ENCODE data around the gene NRAP. TPM values are rescaled to one million over a fixed set of nuclear protein-coding genes. Genes with fewer than 3 reads are reported as not detected.

NRAP gene
- total RNA-seq, 1 experiment from 2014 or later, result not detected

DNA sequence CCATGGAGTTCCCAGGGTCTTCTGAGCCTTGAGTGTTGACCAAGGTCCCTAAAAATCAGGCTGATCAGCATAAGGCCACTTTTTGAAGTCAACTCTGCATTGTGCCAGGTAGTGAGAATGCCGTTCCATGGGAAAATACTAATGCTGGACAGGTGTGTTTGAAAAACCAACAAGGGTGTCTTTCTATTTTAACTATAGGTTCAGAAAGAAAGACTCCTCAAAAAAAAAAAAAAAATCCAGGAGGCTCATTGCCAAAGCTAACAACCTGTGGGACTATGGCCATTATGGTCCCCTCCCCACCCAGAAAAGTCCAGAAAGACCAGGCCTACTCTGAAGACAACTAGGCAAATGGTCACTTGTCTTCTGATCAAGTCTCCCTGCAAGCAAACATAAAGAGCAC lies 44.4 kb downstream of the NRAP start:
- in situ Hi-C loops (cut with HindIII; ENCODE audit: low pct_unique_long_range_greater_than_20kb, low sequenced_read_pairs), result no loop called here
- no peak for DNase-seq (ENCODE audit: low read depth)

DNA sequence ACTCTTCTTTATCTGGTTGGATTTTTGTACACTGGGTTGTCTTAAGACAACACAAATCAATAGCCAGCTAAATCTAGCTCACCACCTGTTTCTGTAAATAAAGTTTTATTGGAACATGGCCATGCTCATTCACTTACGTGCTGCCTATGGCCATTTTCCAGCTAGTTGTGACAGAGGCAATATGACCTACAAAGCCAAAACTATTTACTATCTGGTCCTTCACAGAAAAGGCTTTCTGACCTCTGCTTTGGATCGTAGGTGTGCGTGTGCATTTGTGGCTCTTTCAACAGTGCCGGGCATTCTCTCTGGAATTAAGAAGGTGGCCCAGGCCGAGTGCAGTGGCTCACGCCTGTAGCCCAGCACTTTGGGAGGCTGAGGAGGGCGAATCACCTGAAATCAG lies 45.5 kb downstream of the NRAP start:
- in situ Hi-C loops (cut with HindIII; ENCODE audit: low pct_unique_long_range_greater_than_20kb, low sequenced_read_pairs), result no loop called here

DNA sequence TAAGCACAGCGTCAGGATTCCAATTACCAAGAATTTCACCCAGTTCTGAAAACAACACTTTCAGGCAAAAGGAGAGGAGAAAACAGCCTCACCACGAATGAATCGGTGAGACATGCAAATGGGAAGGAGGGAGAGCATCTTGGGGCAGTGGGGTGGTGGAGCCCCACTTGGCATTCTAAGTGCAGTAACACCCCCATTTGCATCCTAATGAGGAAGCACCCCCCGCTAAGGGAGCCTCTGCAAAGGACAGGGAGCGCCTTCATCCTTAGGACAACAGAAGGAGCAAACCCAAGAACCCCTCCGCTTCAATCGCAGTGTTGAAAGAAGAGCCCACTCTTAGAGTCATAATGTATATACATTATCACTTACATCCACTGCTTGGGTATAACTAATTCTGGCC lies 46.8 kb downstream of the NRAP start:
- in situ Hi-C loops (cut with HindIII; ENCODE audit: low pct_unique_long_range_greater_than_20kb, low sequenced_read_pairs), result no loop called here
- DNase-seq (ENCODE audit: low read depth), result no peak

More for the DNA sequence above, 45.5 kb downstream of the NRAP start:
- no peak for DNase-seq (ENCODE audit: low read depth)

DNA sequence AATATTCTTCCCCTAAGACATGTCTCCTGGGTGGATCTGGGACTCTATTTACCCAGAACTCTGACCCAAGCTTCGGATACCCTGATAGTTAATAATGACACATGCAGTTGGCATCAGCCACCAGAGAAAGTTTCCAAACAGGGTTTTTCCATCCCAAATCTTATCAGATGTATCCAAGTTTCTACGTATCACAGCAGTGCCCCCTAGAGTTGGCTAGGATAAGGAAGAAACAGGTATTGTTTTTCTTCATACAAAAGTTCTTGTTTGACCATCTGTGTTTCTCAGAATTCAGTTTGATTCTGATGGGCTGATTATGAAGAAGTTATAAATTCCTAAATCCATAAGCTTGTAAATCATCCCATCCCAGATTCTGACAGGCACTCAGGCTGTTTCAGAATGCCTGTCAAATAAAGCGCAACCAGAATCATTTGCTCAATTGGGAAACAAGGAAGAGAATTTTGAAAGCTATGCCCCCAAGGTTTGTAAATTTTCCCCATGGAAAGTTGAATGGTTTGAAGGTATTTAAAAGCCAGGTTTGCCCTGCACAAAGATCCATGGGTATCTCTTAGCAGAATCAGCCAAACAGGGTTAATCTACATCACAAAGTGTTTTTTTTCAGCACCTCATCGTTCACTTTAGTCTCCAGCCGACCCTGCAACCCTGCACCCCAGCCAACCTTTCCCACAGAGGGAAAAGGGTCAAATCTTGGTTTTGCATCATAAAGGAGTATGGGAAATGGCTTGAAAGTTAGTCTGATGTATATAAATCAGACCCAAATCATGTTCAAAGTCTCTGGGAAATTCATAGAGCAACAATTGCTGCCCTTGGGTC lies 47.4 kb downstream of the NRAP start:
- in situ Hi-C loops (cut with HindIII; ENCODE audit: low pct_unique_long_range_greater_than_20kb, low sequenced_read_pairs), result no loop called here
- DNase-seq (ENCODE audit: low read depth), result no peak

DNA sequence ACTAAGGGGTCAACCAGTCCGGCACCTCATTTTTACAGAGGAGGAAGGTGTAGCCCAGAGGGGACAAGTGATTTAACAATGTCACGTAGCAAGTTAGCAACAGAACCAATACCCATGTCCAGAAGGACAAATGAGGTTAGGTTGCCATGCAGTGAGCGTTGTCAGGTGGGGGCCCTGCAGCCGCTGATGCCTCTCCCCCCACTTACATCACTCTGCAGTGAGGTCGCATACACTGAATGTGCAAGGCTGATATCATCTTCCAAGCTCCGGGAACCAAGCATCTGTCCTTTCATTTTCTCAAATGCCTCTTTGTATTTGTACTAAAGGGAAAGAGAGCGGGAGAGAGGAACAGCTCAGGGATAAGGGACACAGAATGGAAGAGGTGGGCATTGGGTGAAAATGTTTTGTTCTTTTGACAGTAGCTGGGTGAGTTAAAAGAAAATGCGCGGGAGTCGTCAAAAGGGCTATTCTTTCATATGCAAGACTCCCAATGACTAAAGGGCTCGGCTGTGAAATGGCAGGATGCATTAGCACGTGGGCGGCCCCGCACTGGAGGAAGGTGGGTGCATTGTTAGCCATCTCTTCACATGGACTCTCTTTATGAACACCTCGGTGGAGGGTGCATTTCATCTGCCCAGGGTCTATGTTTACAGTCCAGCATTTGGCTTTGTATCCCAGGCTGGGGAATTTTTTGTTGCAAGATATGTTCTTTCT lies 49.7 kb downstream of the NRAP start:
- in situ Hi-C loops (cut with HindIII; ENCODE audit: low pct_unique_long_range_greater_than_20kb, low sequenced_read_pairs), result no loop called here
- DNase-seq (ENCODE audit: low read depth), result no peak

DNA sequence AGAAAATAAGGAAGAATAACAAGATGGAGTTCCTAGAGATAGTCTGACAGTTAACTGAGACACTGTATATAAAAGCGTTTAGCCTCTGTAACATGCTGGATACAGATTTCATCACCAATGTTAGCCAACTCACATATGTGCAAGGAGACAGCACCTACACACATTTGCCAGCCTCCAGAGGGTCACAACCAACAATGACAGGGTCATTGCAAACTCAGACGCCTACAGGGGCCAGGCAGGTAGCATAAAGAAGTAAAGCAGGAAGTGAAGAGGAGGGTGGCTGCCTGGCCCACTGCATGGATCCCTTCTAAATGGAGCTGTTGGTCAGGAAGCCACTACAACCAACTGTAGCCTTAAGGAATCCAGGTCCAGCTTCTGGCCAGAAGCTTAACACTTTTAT lies 50.4 kb downstream of the NRAP start:
- in situ Hi-C loops (cut with HindIII; ENCODE audit: low pct_unique_long_range_greater_than_20kb, low sequenced_read_pairs), result no loop called here

DNA sequence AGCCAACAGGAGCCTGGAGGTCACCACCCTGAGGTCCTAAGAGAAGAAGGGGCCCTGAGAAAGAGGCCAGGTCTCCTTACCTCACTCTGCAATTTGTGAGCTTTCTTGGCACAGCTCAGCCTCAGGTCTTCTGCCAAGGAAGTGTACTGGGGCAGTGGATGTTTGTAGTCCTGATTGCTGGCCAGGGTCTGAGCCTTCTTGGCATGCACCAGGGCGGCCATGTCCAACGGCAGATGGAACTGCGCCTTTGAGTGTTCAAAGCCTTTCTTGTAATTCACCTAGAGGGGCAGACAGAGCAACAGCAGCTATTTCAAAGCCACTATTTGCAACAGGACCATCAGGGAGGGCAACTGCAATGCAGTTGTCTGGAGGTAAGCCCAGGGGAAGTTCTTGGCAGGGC lies 51.7 kb downstream of the NRAP start:
- DNase-seq (ENCODE audit: low read depth), result no peak

More for the DNA sequence above, 50.4 kb downstream of the NRAP start:
- no peak for DNase-seq (ENCODE audit: low read depth)

DNA sequence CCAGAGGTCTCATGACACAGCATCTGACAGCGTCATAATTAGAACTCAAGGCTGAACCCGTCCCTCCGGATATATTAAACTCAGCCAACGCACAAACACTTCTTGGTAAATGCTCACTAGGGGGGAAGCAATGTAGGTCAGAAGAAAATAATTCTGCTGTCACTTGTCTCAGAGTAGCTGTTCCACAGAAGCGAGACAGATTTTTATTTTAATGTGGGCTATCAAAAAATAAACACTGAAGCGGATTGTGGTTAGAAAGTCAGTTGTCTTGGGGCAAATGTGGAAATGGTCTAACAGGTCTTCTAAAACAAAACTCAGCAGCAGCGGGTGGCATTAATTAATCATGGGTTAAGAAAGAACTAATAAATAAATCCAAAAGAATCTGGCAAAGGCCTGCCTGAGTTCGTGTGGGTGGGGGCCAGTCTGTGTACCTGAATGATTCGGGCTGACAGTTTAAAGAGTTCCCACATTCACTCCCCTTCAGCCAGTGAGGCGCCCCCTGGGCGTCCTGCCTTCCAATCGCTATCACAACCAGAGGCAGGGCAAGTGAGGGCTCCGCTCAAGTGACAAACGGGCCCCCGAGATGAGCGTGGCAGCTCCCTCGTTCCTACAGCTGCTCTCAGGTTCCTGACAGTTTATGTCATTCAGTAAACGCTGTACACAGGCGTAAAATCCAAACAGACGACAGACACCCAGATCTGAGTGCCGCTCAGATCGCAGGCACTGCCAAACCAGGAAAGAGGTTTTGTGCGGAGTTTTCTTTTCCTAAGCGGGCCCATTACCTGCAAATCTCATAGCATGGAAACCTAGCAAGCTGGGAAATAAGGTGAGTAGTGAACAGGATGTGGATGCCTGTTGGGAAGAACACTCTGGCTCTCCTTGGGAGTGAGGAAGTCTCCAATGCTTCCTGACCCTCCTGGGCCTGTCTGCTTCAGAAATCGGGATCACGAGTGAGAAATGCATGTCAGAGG lies 52.9 kb downstream of the NRAP start:
- in situ Hi-C loops (cut with HindIII; ENCODE audit: low pct_unique_long_range_greater_than_20kb, low sequenced_read_pairs), result no loop called here

More for the DNA sequence above, 51.7 kb downstream of the NRAP start:
- in situ Hi-C loops (cut with HindIII; ENCODE audit: low pct_unique_long_range_greater_than_20kb, low sequenced_read_pairs), result no loop called here

DNA sequence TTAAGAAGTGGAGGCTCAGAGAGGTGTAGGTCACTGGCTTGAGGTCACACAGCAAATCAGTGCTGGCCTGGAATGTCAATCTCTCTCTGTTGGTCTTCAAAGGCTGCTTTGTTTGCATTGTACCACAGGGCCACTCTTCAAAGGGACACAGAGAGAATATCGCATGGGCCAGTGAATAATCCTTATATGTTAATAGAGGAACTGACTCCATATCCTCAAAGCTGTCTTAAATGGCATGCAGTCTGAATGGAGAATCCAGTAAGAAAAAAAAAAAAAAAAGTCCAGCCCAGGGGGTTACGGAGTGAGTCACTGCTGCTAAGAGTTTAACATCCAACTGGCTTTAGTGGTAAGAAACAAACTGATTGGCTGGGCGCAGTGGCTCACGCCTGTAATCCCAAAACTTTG lies 54.1 kb downstream of the NRAP start:
- no peak for DNase-seq (ENCODE audit: low read depth)
- in situ Hi-C loops (cut with HindIII; ENCODE audit: low pct_unique_long_range_greater_than_20kb, low sequenced_read_pairs), result no loop called here

More for the DNA sequence above, 52.9 kb downstream of the NRAP start:
- no peak for DNase-seq (ENCODE audit: low read depth)

DNA sequence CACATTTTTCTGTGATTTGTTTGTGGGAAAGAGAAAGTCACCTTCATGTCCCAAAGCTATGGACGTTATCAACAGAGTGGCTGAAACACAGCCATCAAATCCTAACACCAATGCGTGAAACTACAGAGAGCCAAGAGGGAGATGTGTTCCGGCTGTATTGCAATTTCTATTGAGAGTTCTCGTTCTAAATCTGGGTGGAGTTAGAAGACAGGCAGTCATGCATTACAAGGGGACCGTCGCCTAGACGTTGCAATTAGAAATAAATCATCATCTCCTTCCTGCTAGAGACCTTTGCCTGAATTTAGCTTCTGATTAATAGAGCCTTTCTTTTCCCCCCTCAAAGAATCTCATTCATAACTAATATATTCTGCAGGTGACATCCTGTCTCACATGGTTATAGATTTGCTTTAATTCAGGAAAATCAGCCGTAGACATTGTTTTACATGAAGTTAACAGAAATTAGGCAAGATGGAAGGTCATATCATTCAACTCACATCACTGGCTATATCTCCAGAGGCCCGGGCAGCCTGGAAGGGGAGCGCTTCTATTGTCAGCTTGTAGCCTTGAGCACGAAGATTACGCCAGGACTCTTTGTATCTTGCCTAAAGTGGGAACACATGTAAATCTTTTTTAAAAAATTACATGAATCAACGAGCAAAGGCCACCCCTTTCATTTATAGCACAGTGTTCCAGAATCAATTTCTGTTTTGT lies 58.4 kb downstream of the NRAP start:
- in situ Hi-C loops (cut with HindIII; ENCODE audit: low pct_unique_long_range_greater_than_20kb, low sequenced_read_pairs), result no loop called here
- no peak for DNase-seq (ENCODE audit: low read depth)

DNA sequence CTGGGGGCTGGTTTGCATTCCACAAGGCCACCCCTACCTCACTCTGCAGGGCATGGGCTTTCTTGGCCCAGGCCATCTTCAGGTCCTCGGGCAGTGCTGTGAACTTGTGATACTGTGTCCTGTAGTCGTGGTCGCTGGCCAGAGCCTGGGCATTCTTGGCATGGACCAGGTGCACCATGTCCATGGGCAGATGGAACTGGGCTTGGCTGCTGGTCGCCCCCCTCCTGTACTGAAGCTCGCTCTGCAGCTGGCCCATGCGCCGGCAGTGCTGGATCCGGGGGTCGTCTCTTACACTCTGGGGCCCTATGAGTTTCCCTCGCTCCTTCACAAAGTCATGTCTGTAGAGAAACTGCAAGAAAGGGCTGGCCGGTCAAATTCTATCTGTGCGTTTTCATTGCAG lies 59.3 kb downstream of the NRAP start:
- DNase-seq (ENCODE audit: low read depth), result no peak
- in situ Hi-C loops (cut with HindIII; ENCODE audit: low pct_unique_long_range_greater_than_20kb, low sequenced_read_pairs), result no loop called here

DNA sequence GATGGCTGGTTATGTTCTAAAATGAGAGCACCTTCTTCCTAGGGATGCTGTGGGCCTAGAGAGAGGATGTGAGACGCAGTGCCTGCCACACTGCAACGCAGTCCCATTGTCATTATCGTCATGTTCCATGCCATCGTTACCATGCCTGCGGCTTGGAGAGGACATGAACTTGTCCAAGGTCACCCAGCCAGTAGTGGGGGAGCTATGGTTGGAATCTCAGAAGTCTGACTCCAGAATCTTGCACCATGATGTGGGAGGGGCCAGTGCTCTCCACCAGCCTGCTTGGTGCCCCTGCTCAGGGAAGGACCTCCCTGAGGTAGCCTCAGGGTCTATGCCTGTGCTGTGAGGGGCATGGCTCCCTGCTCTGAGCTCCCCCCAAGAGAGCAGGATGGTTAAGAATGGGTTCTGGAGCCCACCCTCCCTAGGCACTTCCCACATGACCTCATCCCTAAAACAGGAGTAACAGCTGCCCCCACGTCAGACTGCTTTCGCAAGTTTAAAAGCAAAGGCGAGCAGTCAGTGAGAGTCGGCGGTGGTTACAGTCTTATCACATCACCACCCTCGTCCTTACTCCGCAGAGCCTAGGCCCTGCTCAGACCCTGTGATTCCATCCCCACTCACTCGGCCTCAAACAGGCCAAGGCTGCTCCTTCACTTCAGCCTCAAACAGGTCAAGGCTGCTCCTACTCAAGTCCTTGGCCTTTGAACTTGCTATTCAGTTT lies 60.6 kb downstream of the NRAP start:
- in situ Hi-C loops (cut with HindIII; ENCODE audit: low pct_unique_long_range_greater_than_20kb, low sequenced_read_pairs), result no loop called here
- no peak for DNase-seq (ENCODE audit: low read depth)

DNA sequence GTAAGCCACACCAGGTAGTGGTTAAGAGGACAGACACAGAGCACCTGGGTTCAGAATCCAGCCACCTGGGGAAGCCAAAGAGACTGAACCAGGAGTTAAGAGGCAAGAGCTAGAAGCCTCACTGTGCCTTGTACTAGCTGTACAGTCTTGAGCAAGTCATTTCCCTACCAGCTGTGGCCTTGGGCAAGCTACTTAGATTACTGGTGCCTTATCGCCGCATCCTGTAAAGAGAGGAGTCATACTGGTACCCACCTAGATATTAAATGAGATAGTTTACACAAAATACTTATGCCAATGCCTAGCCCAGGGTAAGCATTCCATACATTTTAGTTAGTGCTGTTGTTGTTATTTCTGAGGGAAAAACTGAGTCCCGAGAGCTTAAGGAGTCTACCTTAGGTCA lies 63.3 kb downstream of the NRAP start:
- DNase-seq (ENCODE audit: low read depth), result no peak
- in situ Hi-C loops (cut with HindIII; ENCODE audit: low pct_unique_long_range_greater_than_20kb, low sequenced_read_pairs), result no loop called here

DNA sequence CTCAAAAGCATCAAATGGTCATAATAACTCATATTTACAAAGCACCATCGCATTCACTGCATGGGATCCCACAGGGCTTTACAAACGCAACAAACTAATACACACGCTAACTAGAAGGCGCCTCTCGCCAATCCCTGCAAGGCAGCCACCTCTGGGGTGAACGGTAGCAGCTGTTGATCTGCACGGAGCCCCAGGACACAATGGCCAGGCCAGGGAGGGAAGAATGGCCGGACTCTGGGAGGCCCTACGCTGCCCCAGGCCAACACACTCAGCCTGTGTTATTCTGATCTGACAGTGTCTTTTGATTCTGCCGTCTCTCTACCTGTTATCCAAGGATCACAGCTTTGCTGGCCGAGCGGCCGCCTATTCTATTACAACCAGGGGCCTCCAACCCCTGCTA lies 69.2 kb downstream of the NRAP start:
- in situ Hi-C loops (cut with HindIII; ENCODE audit: low pct_unique_long_range_greater_than_20kb, low sequenced_read_pairs), result no loop called here
- DNase-seq (ENCODE audit: low read depth), result no peak

DNA sequence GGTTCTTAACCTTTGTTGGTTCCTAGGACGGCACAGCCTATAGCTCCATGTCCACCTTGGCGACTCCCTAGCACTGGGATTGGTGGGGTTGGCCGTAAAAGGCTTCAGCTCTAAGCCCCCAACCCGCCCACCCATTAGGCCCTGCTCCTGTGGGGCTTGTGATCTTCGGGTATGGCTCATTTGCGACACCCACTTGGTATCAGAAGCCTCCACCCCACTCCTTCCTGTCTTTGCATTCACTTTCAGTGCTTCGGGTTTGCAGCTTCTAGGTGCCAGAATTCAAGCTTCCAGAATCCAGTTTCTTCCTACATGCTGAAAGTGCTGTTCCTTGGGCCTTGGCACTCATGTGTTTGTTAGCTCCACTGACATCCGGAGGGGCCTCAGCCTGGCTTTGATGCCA lies 71.5 kb downstream of the NRAP start:
- in situ Hi-C loops (cut with HindIII; ENCODE audit: low pct_unique_long_range_greater_than_20kb, low sequenced_read_pairs), result no loop called here
- no peak for DNase-seq (ENCODE audit: low read depth)

DNA sequence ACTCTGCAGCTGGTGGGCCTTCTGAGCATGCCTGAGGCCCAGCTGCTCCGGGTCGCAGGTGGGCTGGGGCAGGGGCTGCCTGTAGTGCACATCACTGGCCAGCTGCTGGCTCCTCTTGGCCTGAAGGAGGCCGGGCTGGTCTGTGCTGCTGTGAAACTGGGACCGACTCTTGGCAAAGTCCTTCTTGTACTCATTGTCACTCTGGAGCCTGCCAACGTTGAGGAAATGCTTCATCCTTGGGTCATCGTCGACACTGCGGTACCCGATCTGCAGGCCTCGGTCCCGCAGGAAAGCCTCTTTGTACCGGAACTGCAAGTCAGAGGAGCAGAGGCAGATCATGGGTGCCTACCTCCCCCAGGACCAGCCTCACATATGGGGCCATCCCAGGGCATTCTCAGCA lies 73.3 kb downstream of the NRAP start:
- no peak for DNase-seq (ENCODE audit: low read depth)
- in situ Hi-C loops (cut with HindIII; ENCODE audit: low pct_unique_long_range_greater_than_20kb, low sequenced_read_pairs), result no loop called here

DNA sequence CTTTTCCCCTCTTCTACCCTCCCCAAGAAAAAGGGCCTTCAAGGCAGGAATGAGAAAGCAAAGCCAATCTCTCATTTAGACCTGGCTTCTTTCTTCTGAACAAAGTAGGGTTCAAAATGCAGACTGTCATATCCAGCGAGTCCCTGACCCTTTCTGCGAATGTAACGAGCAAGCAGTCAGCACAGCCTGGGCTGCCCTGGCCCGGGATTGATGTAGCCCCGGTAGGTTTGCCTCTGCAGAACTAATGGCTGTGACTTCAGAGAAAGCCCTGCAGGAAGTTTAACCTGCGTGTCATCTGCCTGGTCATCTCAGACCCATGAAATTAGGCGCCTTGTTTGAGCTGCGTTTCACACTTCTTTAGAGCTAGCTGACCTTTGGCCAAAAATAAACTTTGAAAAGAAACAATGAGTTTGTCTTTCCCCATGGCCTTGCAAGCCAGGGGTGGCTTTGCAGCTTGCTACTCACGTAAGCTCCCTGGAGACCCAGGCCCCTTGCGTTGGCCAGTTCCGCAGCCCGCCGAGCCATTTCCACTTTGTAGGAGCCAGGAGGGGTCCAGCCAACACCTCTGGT lies 74.6 kb downstream of the NRAP start:
- no peak for DNase-seq (ENCODE audit: low read depth)
- in situ Hi-C loops (cut with HindIII; ENCODE audit: low pct_unique_long_range_greater_than_20kb, low sequenced_read_pairs), result no loop called here
